Endothelial cell of umbilical vein (primary cell): ENCODE data around the gene PCARE. TPM values are rescaled to one million over a fixed set of nuclear protein-coding genes. Genes with fewer than 3 reads are reported as not detected.

Experiments used
- BruUV-seq: library from RNA; stranded (reverse); fragments of 400-500 nt; replicated peaks from 2 replicates; lab custom pipeline; 2021; lab: Mats Ljungman, UMichigan
- CTCF ChIA-PET: fragments of 300-600, 350-600 bp; sonication (Branson Sonifier 250); formaldehyde crosslinking; loops from one replicate; lab custom pipeline; 2021; ENCODE audit warnings: antibody characterized with exemption, inconsistent platforms; lab: Charles Lee
- POLR2A ChIA-PET: fragments of 300-600, 350-600 bp; sonication (Branson Sonifier 250); formaldehyde crosslinking; loops from one replicate; lab custom pipeline; 2021; ENCODE audit warnings: antibody characterized with exemption, inconsistent platforms; lab: Charles Lee
- DNase-seq: peaks from one replicate; pipeline ENCODE4 v3.0.0-alpha.2; 2011; ENCODE audit warnings: low read depth, low spot score
- FAIRE-seq: peaks from 2 replicates; lab custom pipeline; 2011; peaks lifted over from hg19 to GRCh38; lab: Jason Lieb, UNC
- H2AFZ ChIP-seq: 2 replicates; pipeline ENCODE4 v1.6.0; 2012; ENCODE audit warnings: low read depth, low read length, control low read depth, inconsistent platforms
- H3K27ac ChIP-seq: 2 replicates; pipeline ENCODE4 v1.5.1; 2011; ENCODE audit warnings: low read depth, mild to moderate bottlenecking, control low read depth, low read length, moderate library complexity; ENCODE audit not compliant: insufficient read depth
- H3K27me3 ChIP-seq, 2 experiments: 2 replicates each; pipeline versions ENCODE4 v1.6.0 to v1.6.1; 2011; ENCODE audit warnings: low read length in 2 of 2, mixed read lengths in 1 of 2; ENCODE audit not compliant: control insufficient read depth in 2 of 2, insufficient read depth in 2 of 2
- H3K36me3 ChIP-seq, 2 experiments: 2 replicates in 1 of 2; 3 replicates in 1 of 2; pipeline ENCODE4 v1.5.1; 2011; ENCODE audit warnings: low read length in 2 of 2, mild to moderate bottlenecking in 1 of 2, moderate library complexity in 1 of 2; ENCODE audit not compliant: control insufficient read depth in 2 of 2, insufficient read depth in 2 of 2; ENCODE audit errors: extremely low read depth in 1 of 2
- H3K4me1 ChIP-seq: 3 replicates; pipeline ENCODE4 v1.5.1; 2011; ENCODE audit warnings: mild to moderate bottlenecking, low read length; ENCODE audit not compliant: control insufficient read depth, insufficient read depth; ENCODE audit errors: extremely low read depth
- H3K4me2 ChIP-seq: 2 replicates; pipeline ENCODE4 v1.6.1; 2011; ENCODE audit warnings: low read length, control low read depth, mixed read lengths; ENCODE audit not compliant: insufficient read depth
- H3K4me3 ChIP-seq, 3 experiments: fragments of 200-600 bp in 1 of 3; sonication (generic), shearing (Covaris generic) in 1 of 3; replicated peaks in 1 of 3; 2 replicates each; pipeline ENCODE4 v1.5.1; 2011 to 2016; ENCODE audit warnings: control low read depth in 3 of 3, low read length in 3 of 3, mild to moderate bottlenecking in 2 of 3, inconsistent platforms in 1 of 3, low read depth in 1 of 3, moderate library complexity in 1 of 3; ENCODE audit not compliant: insufficient read depth in 1 of 3
- H3K79me2 ChIP-seq: 2 replicates; pipeline ENCODE4 v1.6.0; 2012; ENCODE audit warnings: low read length, inconsistent platforms; ENCODE audit not compliant: control insufficient read depth, insufficient read depth
- H3K9ac ChIP-seq: replicated peaks from 2 replicates; pipeline ENCODE3; 2011; ENCODE audit warnings: low read length, control low read depth; ENCODE audit not compliant: insufficient read depth; ENCODE audit errors: extremely low read depth
- H3K9me1 ChIP-seq: replicated peaks from 3 replicates; pipeline ENCODE4 v1.6.0; 2011; ENCODE audit warnings: mild to moderate bottlenecking, low read length; ENCODE audit not compliant: control insufficient read depth, insufficient read depth; ENCODE audit errors: extremely low read depth
- H3K9me3 ChIP-seq: replicated peaks from 2 replicates; pipeline ENCODE4 v1.5.1; 2012; ENCODE audit warnings: low read length, inconsistent platforms; ENCODE audit not compliant: control insufficient read depth, insufficient read depth
- H4K20me1 ChIP-seq: replicated peaks from 2 replicates; pipeline ENCODE3; 2011; ENCODE audit warnings: mild to moderate bottlenecking, low read length; ENCODE audit not compliant: control insufficient read depth, insufficient read depth; ENCODE audit errors: extremely low read depth
- CTCF ChIP-seq, 2 donors: IDR thresholded peaks; 1 replicate in 1 of 2; 2 replicates in 1 of 2; pipeline ENCODE4 v1.5.1; 2011; ENCODE audit warnings: low read length in 2 of 2, mild to moderate bottlenecking in 2 of 2, moderate library complexity in 2 of 2, control low read depth in 1 of 2, inconsistent platforms in 1 of 2, low read depth in 1 of 2; ENCODE audit not compliant: insufficient read depth in 1 of 2; ENCODE audit errors: extremely low read depth in 1 of 2
- EZH2 ChIP-seq: IDR thresholded peaks from 2 replicates; pipeline ENCODE4 v1.6.1; 2012; ENCODE audit warnings: borderline replicate concordance, low read depth, mild to moderate bottlenecking, moderate library complexity, low read length, inconsistent platforms; ENCODE audit not compliant: severe bottlenecking
- FOS ChIP-seq: IDR thresholded peaks from 2 replicates; pipeline ENCODE4 v1.6.1; 2011; ENCODE audit warnings: mild to moderate bottlenecking, low read length, moderate library complexity, borderline replicate concordance; ENCODE audit not compliant: insufficient read depth
- GATA2 ChIP-seq: IDR thresholded peaks from 2 replicates; pipeline ENCODE4 v1.7.0; 2011; ENCODE audit warnings: low read depth, mild to moderate bottlenecking, moderate library complexity, mixed read lengths, low read length; ENCODE audit not compliant: insufficient read length, insufficient read depth
- JUN ChIP-seq: IDR thresholded peaks from 2 replicates; pipeline ENCODE4 v1.6.1; 2011; ENCODE audit warnings: borderline replicate concordance, low read depth; ENCODE audit not compliant: insufficient read length, insufficient read depth
- MAX ChIP-seq: IDR thresholded peaks from 2 replicates; pipeline ENCODE4 v1.6.1; 2011; ENCODE audit not compliant: insufficient read depth, insufficient read length
- MYC ChIP-seq: IDR thresholded peaks from one replicate; pipeline ENCODE4 v1.6.1; 2011; ENCODE audit warnings: mild to moderate bottlenecking, low read depth, low read length
- POLR2A ChIP-seq: IDR thresholded peaks from 2 replicates; pipeline ENCODE4 v1.6.1; 2012; ENCODE audit warnings: low read depth, mild to moderate bottlenecking, control low read depth, low read length
- POLR2AphosphoS5 ChIP-seq: IDR thresholded peaks from 2 replicates; pipeline ENCODE4 v1.6.1; 2012; ENCODE audit warnings: low read depth, mild to moderate bottlenecking, control low read depth, low read length, moderate library complexity; ENCODE audit not compliant: insufficient read depth
- dilution Hi-C: fragments of 300-500 bp; cut with MboI; formaldehyde crosslinking; loops from one replicate; pipeline ENCODE4 v1.15.0; 2019; ENCODE audit warnings: low sequenced_read_pairs; ENCODE audit not compliant: extremely low pct_ligation_motif_present
- intact Hi-C: fragments of 100-400 bp; cut with micrococcal nuclease; formaldehyde crosslinking; loops from one replicate; pipeline ENCODE4 v1.10.0; 2022
- polyA plus RNA-seq, 4 experiments: library from polyadenylated mRNA; depleted of rRNA in 3 of 4; stranded (reverse) in 3 of 4; unstranded in 1 of 4; fragments of >200 nt; gene quantifications; 2 replicates each; pipeline versions ENCODE4 v1.2.1 to v1.2.3, GENCODE V29; 2011 to 2012; ENCODE audit warnings: missing spikeins in 1 of 4
- total RNA-seq: library from RNA; stranded (reverse); gene quantifications from 2 replicates; pipeline ENCODE4 v1.2.3, GENCODE V29; 2021

The PCARE gene
- total and polyA plus RNA-seq, 2 donors (not counting 3 experiments of a cell fraction or from before 2014, with no cell fraction given) = not detected

GRCh38 chr2:29075894-29076705, 1.8 kb upstream of the PCARE start:
- no peak overlapping the region for H3K9ac ChIP-seq
- dilution Hi-C loops = no loop called here
- no peak overlapping the region for H3K4me3 ChIP-seq
- no peak overlapping the region for H3K27ac ChIP-seq
- H3K4me1 ChIP-seq = no peaks in the 10 kb centered on the region
- no peaks in the 10 kb centered on the region for H3K36me3 ChIP-seq
- no peak overlapping the region for H2AFZ ChIP-seq
- no peaks in the 10 kb centered on the region for H3K9me3 ChIP-seq
- no peak overlapping the region for H3K4me2 ChIP-seq
- POLR2A ChIA-PET = no interaction called here
- CTCF ChIA-PET = interaction anchor here (1.3 to 1.5 kb wide), 3 partner anchors 22 to 40 kb away, joined by 3 read pairs; no protein-coding TSS in a partner anchor
- peaks cover 0 to 5% of the 10 kb centered on the region in 2 experiments for H3K27me3 ChIP-seq
- intact Hi-C loops = no loop called here
- FAIRE-seq = no peak
- H3K9me1 ChIP-seq = no peaks in the 10 kb centered on the region
- no peaks in the 10 kb centered on the region for H4K20me1 ChIP-seq
- no TSS peak for BruUV-seq
- no peaks in the 10 kb centered on the region for H3K79me2 ChIP-seq
- TF ChIP-seq MAX = no peak
- TF ChIP-seq CTCF (IDR thresholded peaks at IDR 0.05; ENCODE audit: extremely low read depth in 1 of 2, insufficient read depth in 1 of 2, low read depth in 1 of 2, low read length in 2 of 2) = no peak
- TF ChIP-seq EZH2 = no peak
- no peak for TF ChIP-seq POLR2AphosphoS5
- TF ChIP-seq POLR2A = no peak
- TF ChIP-seq FOS = no peak
- no peak for TF ChIP-seq JUN
- TF ChIP-seq GATA2 = no peak
- no peak for TF ChIP-seq MYC
- no peak for DNase-seq
